GM10847 (cell line): ENCODE data around the gene TAAR9.

Experiments used
- POLR2A ChIP-seq: IDR thresholded peaks from 2 replicates; pipeline ENCODE4 v1.6.1; 2011; ENCODE audit not compliant: insufficient read length; ENCODE audit errors: extremely low read depth

The TAAR9 gene, protein sequence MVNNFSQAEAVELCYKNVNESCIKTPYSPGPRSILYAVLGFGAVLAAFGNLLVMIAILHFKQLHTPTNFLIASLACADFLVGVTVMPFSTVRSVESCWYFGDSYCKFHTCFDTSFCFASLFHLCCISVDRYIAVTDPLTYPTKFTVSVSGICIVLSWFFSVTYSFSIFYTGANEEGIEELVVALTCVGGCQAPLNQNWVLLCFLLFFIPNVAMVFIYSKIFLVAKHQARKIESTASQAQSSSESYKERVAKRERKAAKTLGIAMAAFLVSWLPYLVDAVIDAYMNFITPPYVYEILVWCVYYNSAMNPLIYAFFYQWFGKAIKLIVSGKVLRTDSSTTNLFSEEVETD

DNA sequence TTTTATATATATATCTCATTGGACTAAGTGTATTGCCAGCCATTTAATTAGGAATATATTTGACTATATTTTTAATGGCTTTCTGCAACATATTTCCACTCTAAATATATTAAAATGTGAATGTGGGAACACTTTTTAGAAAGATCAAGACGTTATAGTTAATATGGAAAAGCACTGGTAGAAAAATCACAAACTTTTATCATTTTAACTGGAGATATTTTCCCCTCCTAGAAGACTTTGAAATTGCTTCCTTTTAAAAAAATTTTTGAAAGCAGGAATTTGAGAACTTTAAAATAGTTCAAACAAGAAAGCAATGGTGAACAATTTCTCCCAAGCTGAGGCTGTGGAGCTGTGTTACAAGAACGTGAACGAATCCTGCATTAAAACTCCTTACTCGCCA lies at the start of gene TAAR9:
Gene TAAR9, plus strand, starts transcription at position 301 of the 400 bp plus-strand sequence. Its CDS starts 13 bp downstream, at position 314.
- TF ChIP-seq POLR2A = no peak

- no peak for TF ChIP-seq POLR2A
These were observed 48.7 kb upstream of the TAAR9 start for GRCh38 chr6:132489376-132489775.

DNA sequence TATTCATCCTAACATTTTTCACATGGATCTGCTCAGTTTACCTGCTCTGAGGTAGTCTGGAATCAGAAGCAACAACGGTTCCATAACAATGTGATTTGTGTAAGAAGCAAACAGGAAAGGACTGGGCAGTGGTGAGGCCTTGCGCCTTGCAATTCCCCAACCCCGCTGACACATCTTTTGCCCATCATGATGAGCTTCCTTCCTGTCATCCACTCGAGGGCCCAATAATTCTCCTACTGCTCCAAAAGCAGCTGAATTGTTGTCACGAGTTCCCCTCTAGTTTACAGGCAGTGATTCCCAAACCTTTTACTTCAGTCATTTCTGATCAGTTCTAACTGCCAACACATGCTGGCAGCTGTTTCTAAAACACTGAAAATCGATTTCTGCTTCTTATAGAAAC lies 48.1 kb upstream of the TAAR9 start:
- no peak for TF ChIP-seq POLR2A

- TF ChIP-seq POLR2A = no peak
These were observed 47.4 kb upstream of the TAAR9 start for GRCh38 chr6:132490478-132491204.

- no peak for TF ChIP-seq POLR2A
These were observed 46.8 kb upstream of the TAAR9 start for GRCh38 chr6:132491303-132491702.

DNA sequence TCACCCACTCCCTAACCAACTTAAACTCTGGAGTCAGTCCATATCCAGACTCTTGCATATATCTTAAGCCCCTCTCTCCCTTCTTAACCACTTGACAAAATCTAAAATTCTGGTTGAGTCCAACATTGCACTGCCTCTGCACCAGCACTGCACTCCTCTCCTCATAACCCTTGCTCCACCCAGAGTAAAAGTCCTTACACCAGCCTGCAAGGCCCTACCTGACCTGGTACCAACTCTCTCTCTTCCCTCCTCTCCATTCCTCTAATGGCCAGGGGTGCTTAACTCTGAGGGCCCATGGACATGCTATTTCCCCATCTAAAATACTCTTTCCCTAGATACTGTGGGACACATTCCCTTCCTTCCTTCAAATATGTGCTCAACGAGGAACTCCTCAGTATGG lies 46.2 kb upstream of the TAAR9 start:
- TF ChIP-seq POLR2A = no peak

- TF ChIP-seq POLR2A = no peak
These were observed 43.1 kb upstream of the TAAR9 start for GRCh38 chr6:132494954-132495353.

GRCh38 chr6:132495604-132496079 lies 42.4 kb upstream of the TAAR9 start:
- TF ChIP-seq POLR2A = no peak

GRCh38 chr6:132496519-132497180 lies 41.4 kb upstream of the TAAR9 start:
- TF ChIP-seq POLR2A = no peak

- TF ChIP-seq POLR2A = no peak
These were observed 39.4 kb upstream of the TAAR9 start for GRCh38 chr6:132498638-132499037.

DNA sequence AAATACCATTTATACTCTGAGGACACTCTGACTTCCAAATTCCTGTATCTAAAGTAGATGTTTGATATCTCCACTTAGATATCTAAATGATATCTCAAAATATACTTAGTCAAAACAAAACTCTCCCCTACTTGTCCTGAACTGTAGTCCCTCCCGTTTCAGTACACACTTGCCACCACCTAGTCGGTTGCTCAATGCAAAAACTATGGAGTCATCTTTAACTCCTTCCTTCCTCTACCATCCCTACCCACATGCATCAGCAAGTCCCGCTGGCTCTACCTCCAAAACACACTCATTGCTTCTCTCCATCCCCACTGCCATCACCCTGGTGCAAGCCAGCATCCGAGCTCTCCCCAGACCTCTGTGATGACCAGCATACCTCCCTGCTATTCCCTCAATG lies 38.3 kb upstream of the TAAR9 start:
- no peak for TF ChIP-seq POLR2A

DNA sequence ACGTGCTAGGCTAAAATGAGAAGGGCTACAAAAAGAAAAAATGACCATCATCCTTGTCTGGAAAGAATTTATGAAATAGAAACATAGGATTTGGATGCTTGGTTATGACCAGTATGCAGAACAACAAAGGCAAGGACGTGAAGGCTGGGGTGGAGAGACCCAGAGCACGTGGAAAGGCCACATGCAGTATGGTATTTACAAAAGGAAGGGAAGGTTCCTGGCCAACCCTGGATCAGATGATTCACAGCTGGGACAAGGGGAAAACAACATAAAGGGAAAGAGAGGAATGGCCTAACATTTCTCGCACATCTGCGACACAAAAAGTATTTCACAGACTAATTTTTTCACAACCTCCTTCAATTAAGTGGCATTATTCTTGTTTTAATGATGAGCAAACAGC lies 33.3 kb upstream of the TAAR9 start:
- TF ChIP-seq POLR2A = no peak

GRCh38 chr6:132505158-132505557 lies 32.9 kb upstream of the TAAR9 start:
- no peak for TF ChIP-seq POLR2A

DNA sequence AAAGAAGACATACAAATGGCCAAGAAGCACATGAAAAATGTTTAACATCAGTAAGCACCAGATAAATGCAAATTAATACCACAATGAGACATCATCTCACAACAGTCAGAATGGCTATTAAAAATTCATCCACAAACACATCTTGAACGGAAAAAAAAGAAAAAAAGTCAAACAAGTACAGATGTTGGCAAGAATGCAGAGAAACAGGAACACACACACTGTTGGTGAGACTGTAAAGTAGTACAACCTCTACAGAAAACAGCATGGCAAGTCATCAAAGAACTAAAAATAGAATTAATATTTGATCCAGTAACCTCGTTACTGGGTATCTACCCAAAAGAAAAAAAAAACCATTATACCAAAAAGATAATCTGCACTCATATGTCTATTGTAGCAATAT lies 31.6 kb upstream of the TAAR9 start:
- TF ChIP-seq POLR2A = no peak

DNA sequence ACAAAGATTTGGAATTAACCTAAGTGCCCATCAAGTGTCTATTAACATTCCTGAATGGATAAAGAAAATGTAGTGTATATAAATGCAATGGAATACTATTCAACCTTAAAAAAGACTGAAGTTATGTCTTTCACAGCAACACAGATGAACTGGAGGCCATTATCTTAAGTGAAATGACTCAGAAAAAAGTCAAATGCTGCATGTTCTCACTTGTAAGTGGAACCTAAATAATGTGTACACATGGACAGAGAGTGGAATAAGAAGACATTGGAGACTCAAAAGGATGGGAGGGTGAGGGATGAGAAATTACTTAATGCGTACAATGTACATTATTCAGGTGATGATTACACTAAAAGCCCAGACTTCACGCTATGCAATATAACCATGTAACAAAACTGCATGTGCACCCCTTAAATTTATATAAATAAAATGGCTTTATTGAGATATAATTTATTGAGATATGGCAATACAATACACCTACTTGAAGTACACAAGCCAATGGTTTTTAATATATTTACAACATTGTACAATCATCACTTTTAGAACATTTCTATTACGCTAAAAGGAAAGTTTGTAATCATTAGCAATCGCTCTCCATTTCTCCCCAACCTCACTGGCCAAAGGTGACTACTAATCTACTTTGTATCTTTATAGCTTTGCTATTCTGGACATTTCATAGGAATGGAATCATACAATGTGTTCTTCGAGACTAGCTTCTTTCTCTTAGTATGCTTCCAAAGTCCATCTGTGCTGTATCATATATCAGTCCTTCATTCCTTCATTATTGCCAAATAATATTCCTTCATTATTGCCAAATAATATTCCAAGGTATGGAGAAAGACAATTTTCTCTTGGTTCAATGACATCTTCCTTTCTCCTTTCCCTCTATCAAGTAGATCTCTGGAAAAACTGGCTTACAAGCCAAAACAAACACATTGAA lies 30.9 kb upstream of the TAAR9 start:
- TF ChIP-seq POLR2A = no peak
